MM.1S (cell line): ENCODE results near the gene WNT4.

ENCODE experiments used
- DNase-seq: peaks from one replicate; pipeline ENCODE4 v3.0.0-alpha.2; 2015
- H2AFZ ChIP-seq: fragments of 300-600 bp; sonication (generic); 2 replicates; pipeline ENCODE4 v1.6.0; 2016; ENCODE audit warnings: antibody characterized with exemption, low read length
- H3F3A ChIP-seq: fragments of 300-600 bp; sonication (generic); 2 replicates; pipeline ENCODE4 v1.6.1; 2016; ENCODE audit warnings: mild to moderate bottlenecking, antibody characterized with exemption, low read length, moderate library complexity, mixed read lengths; ENCODE audit not compliant: insufficient read depth
- H3K27ac ChIP-seq: fragments of 300-600 bp; sonication (generic); 2 replicates; pipeline ENCODE4 v1.5.1; 2016; ENCODE audit warnings: mild to moderate bottlenecking, low read length
- H3K27me3 ChIP-seq: fragments of 300-600 bp; sonication (generic); replicated peaks from 2 replicates; pipeline ENCODE4 v1.6.0; 2016; ENCODE audit warnings: low read length; ENCODE audit not compliant: insufficient read depth
- H3K36me3 ChIP-seq: fragments of 300-600 bp; sonication (generic); replicated peaks from 2 replicates; pipeline ENCODE4 v1.6.1; 2016; ENCODE audit warnings: mild to moderate bottlenecking, low read length, mixed read lengths; ENCODE audit not compliant: insufficient read depth
- H3K4me1 ChIP-seq: fragments of 300-600 bp; sonication (generic); 2 replicates; pipeline ENCODE4 v1.6.1; 2016; ENCODE audit warnings: low read length, mixed read lengths
- H3K4me2 ChIP-seq: fragments of 300-600 bp; sonication (generic); 2 replicates; pipeline ENCODE4 v1.6.0; 2016; ENCODE audit warnings: low read depth, low read length
- H3K4me3 ChIP-seq: fragments of 300-600 bp; sonication (generic); 2 replicates; pipeline ENCODE4 v1.5.1; 2016; ENCODE audit warnings: low read length, mixed read lengths
- H3K79me2 ChIP-seq: fragments of 300-600 bp; sonication (generic); 2 replicates; pipeline ENCODE4 v1.6.1; 2016; ENCODE audit warnings: mixed run types, low read length, mixed read lengths
- H3K9ac ChIP-seq: fragments of 300-600 bp; sonication (generic); 2 replicates; pipeline ENCODE4 v1.6.1; 2016; ENCODE audit warnings: low read length, mixed read lengths
- H3K9me2 ChIP-seq: fragments of 300-600 bp; sonication (generic); replicated peaks from 2 replicates; pipeline ENCODE4 v1.6.1; 2016; ENCODE audit warnings: mild to moderate bottlenecking, low read length, mixed read lengths; ENCODE audit not compliant: insufficient read depth
- H3K9me3 ChIP-seq: fragments of 300-600 bp; sonication (generic); replicated peaks from 2 replicates; pipeline ENCODE4 v1.6.1; 2016; ENCODE audit warnings: mild to moderate bottlenecking, low read length, mixed read lengths; ENCODE audit not compliant: insufficient read depth
- H4K20me1 ChIP-seq: fragments of 300-600 bp; sonication (generic); 2 replicates; pipeline ENCODE4 v1.6.1; 2016; ENCODE audit warnings: mild to moderate bottlenecking, low read length, moderate library complexity, mixed read lengths; ENCODE audit not compliant: insufficient read depth
- CTCF ChIP-seq: fragments of 300-600 bp; sonication (generic); IDR thresholded peaks from 2 replicates; pipeline ENCODE4 v1.5.1; 2016; ENCODE audit warnings: antibody characterized with exemption, low read length, mixed read lengths
- EZH2 ChIP-seq: fragments of 300-600 bp; sonication (generic); optimal IDR thresholded peaks from 2 replicates; pipeline ENCODE3; 2017; ENCODE audit warnings: low read depth, mild to moderate bottlenecking, antibody characterized with exemption, low read length, mixed read lengths
- EZH2phosphoT487 ChIP-seq: fragments of 300-600 bp; sonication (generic); IDR thresholded peaks from 2 replicates; pipeline ENCODE4 v1.6.1; 2018; ENCODE audit warnings: antibody characterized with exemption, low read length

The WNT4 gene

DNA sequence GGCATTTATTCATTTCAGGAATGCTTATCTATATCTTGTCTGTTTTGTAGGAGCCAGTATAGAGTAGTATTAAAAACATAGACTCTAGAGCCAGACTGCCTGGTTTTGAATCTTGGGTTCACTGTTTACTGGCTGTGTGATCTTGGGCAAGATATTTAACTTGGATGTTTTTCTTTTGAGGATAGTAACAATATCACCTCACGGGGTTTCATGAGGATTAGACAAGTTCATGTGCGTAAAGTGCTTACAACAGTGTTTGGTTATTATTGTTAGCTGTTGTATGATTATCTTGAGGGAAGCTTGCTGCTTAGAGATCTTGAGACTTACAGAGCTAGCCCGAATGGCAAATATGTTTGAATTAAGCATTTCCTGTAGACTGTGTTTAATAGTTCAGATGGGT, 40.2 kb downstream of the WNT4 start:
- no peaks in the 10 kb centered on the region for H3K9me2 ChIP-seq
- no peak overlapping the region for H2AFZ ChIP-seq
- peaks cover 26% of the 10 kb centered on the region for H3K4me1 ChIP-seq
- H3K4me2 ChIP-seq: no peak overlapping the region
- no peak overlapping the region for H3K9ac ChIP-seq
- no peaks in the 10 kb centered on the region for H3K9me3 ChIP-seq
- no peak overlapping the region for H3K4me3 ChIP-seq
- peaks cover 14% of the 10 kb centered on the region for H3F3A ChIP-seq
- no peaks in the 10 kb centered on the region for H3K36me3 ChIP-seq
- TF ChIP-seq EZH2 (no peak), CTCF (no peak), EZH2phosphoT487 (no peak)
- H3K79me2 ChIP-seq: no peaks in the 10 kb centered on the region
- no peak overlapping the region for H3K27ac ChIP-seq
- no peaks in the 10 kb centered on the region for H3K27me3 ChIP-seq
- DNase-seq: no peak
- H4K20me1 ChIP-seq: peaks cover 16% of the 10 kb centered on the region; the same call in 1 of the 2 replicates

DNA sequence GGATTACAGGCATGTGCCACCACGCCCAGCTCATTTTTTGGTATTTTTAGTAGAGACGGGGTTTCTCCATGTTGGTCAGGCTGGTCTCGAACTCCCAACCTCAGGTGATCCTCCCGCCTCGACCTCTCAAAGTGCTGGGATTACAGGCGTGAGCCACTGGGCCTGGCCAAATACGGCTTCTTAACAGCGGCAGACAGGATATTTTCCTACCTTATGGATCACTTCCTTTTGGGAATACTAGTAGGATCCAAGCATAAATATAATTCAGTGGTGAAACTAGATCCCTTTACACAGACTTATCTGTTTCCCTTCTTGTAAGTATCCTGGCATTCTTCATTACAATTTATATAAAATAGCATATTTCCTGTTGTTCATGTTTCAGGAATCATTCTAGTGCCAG, 40.9 kb downstream of the WNT4 start:
- TF ChIP-seq EZH2 (no peak), CTCF (no peak), EZH2phosphoT487 (no peak)
- Histone ChIP-seq H3K27me3 (no peaks in the 10 kb centered on the region), H3K79me2 (no peaks in the 10 kb centered on the region), H3K36me3 (no peaks in the 10 kb centered on the region), H3K27ac (no peak overlapping the region), H3F3A (peaks cover 14% of the 10 kb centered on the region), H2AFZ (no peak overlapping the region), H3K9me3 (no peaks in the 10 kb centered on the region), H3K4me1 (peaks cover 26% of the 10 kb centered on the region), H3K4me2 (no peak overlapping the region), H3K9me2 (no peaks in the 10 kb centered on the region), H4K20me1 (peaks cover 16% of the 10 kb centered on the region; the same call in 1 of the 2 replicates), H3K4me3 (no peak overlapping the region), H3K9ac (no peak overlapping the region)
- DNase-seq: no peak

GRCh38 chr1:22101199-22101598, 41.7 kb downstream of the WNT4 start:
- TF ChIP-seq EZH2 (no peak), CTCF (no peak), EZH2phosphoT487 (no peak)
- H3K36me3 ChIP-seq: no peaks in the 10 kb centered on the region
- H3K4me1 ChIP-seq: peaks cover 26% of the 10 kb centered on the region
- H3K4me3 ChIP-seq: no peak overlapping the region
- no peak overlapping the region for H3K9ac ChIP-seq
- H3K9me2 ChIP-seq: no peaks in the 10 kb centered on the region
- DNase-seq: no peak
- H3K79me2 ChIP-seq: peaks cover 5% of the 10 kb centered on the region; the same call in 1 of the 2 replicates
- peaks cover 14% of the 10 kb centered on the region for H3F3A ChIP-seq
- H4K20me1 ChIP-seq: peaks cover 16% of the 10 kb centered on the region; the same call in 1 of the 2 replicates
- H2AFZ ChIP-seq: no peak overlapping the region
- no peaks in the 10 kb centered on the region for H3K9me3 ChIP-seq
- H3K27ac ChIP-seq: peak overlapping the region; percentile 17; the same call in 1 of the 2 replicates
- no peaks in the 10 kb centered on the region for H3K27me3 ChIP-seq
- no peak overlapping the region for H3K4me2 ChIP-seq
